Tibial artery (tissue), 4 donors: ENCODE data around the gene CLHC1.
"Not testable (repeated sequence)": the region's sequence is repeated elsewhere in the genome, so short reads cannot be mapped to it uniquely, and the experiment has no call there.

Source experiments
- DNase-seq, 2 donors: peaks; one replicate each; pipeline ENCODE4 v3.0.0-alpha.2; 2019
- H3K27ac ChIP-seq, 2 donors: fragments of 200-600 bp; sonication (generic) in 1 of 2; 1 replicate in 1 of 2; 2 replicates in 1 of 2; pipeline ENCODE4 v1.5.1; 2018 to 2019; ENCODE audit warnings: mild to moderate bottlenecking in 1 of 2
- H3K27me3 ChIP-seq, 2 donors: fragments of 200-600 bp; sonication (generic) in 1 of 2; one replicate each; pipeline versions ENCODE4 v1.5.1 to v1.6.0; 2016 to 2019
- H3K36me3 ChIP-seq, 3 donors: fragments of 200-600 bp; sonication (generic) in 2 of 3; one replicate each; pipeline ENCODE4 v1.5.1; 2016 to 2019; ENCODE audit warnings: mild to moderate bottlenecking in 2 of 3
- H3K4me1 ChIP-seq, 4 donors: fragments of 200-600 bp; sonication (generic) in 2 of 4; 1 replicate in 3 of 4; 2 replicates in 1 of 4; pipeline ENCODE4 v1.5.1; 2016 to 2019
- H3K4me3 ChIP-seq, 2 donors: fragments of 200-600 bp; sonication (generic) in 1 of 2; 1 replicate in 1 of 2; 2 replicates in 1 of 2; pipeline ENCODE4 v1.5.1; 2018 to 2019; ENCODE audit warnings: mild to moderate bottlenecking in 2 of 2
- H3K9me3 ChIP-seq, 3 donors: fragments of 200-600 bp; sonication (generic) in 1 of 3; one replicate each; pipeline ENCODE4 v1.5.1; 2016 to 2019
- CTCF ChIP-seq, 2 experiments: fragments of 200-600 bp in 1 of 2; fragments of 450-650 bp in 1 of 2; IDR thresholded peaks; one replicate each; pipeline ENCODE4 v1.5.1; 2017 to 2019; ENCODE audit warnings: antibody characterized with exemption in 2 of 2, mild to moderate bottlenecking in 1 of 2, moderate library complexity in 1 of 2
- intact Hi-C: fragments of 100-400 bp; cut with DNase I; formaldehyde crosslinking; loops from one replicate; pipeline ENCODE4 v1.15.0; 2023; ENCODE audit warnings: low total_unique reads

Gene CLHC1

DNA sequence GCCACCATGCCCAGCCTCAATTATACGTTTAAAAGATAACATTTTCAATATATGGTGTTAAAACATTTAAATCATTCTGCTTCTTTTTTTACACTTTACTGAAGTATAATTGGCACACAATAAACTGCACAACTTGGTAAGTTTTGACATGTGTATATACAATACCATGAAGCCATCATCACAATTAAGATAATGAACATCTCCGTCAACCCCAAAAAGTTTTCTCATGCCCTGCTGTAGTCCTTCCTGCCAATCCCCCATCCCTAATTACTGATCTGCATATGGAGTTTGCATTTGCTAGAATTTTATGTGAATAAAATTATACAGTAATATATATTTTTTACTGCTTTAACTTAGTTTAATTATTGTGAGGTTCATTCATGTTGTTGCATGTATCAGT, 96.6 kb downstream of the CLHC1 start:
- no peaks in the 10 kb centered on the region for H3K36me3 ChIP-seq
- no peak overlapping the region for H3K4me3 ChIP-seq
- H3K27ac ChIP-seq: no peak overlapping the region
- no peak for DNase-seq
- intact Hi-C loops: no loop called here
- peaks cover 0 to 12% (median 9%) of the 10 kb centered on the region in 4 donors for H3K4me1 ChIP-seq
- H3K9me3 ChIP-seq: no peaks in the 10 kb centered on the region
- TF ChIP-seq CTCF (IDR thresholded peaks at IDR 0.05): no peak
- no peaks in the 10 kb centered on the region for H3K27me3 ChIP-seq

DNA sequence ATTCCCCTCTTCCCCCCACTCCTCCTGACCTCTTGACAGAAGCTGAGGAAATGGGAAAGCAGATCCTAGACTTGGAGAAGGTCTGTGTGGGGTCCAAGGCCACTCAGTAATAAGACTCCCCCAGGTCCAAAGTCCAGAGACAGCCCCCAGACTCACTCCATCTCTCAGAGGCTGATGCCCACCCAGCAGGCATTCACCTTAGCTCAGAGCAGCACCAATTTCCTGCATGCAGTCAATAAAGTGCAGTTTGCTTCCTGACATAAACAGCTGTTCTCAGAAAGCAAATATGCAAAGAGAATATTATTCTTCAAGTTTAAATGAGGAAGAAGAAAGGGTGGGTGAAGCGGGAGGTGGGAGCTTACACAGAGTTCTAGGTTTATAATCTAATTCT, 97.8 kb downstream of the CLHC1 start:
- Histone ChIP-seq H3K27me3 (no peaks in the 10 kb centered on the region), H3K4me1 (peaks cover 0 to 12% (median 9%) of the 10 kb centered on the region in 4 donors), H3K4me3 (peak overlapping the region; percentile 46 to 52), H3K36me3 (no peaks in the 10 kb centered on the region), H3K9me3 (no peaks in the 10 kb centered on the region), H3K27ac (peak overlapping the region; percentile 76 to 80)
- TF ChIP-seq CTCF (IDR thresholded peaks at IDR 0.05): no peak
- no peak for DNase-seq
- intact Hi-C loops: no loop called here

DNA sequence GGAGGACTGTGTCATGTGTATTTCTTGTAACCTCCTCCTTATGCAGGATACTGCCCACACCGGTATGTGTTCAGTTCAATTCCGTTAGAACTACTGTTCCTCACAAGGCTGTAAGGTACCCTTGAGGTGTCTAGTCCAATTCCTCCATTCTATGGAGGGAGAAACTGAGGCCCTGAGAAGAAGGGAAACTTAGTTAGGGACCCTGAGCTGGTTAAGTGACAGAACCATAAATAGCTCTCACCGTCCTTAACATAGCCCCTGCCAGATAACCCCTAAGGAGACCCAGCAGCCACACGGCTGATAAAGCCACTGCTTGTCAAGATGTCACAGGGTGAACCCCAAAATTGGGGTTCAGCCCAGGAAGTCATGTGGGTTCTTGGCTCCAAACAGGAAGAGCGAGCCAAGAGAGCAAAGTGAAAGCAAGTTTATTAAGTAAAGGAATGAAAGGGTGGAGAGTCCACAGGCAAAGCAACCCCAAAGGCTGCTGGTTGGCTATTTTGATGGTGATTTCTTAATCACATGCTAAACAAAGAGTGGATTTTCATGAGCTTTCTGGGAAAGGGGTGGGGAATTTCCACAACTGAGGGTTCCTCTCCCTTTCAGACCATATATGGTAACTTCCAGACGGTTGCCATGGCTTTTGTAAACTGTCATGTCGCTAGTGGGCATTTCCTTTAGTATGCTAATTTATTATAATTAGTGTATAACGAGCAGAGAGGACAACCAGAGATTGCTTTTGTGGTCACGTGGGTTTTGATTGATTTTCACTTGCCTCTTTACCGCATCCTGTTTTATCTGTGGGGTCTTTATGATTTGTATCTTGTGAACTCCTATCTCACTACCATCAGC, 98.4 kb downstream of the CLHC1 start:
- Histone ChIP-seq H3K27ac (peak overlapping the region; percentile 76 to 80), H3K36me3 (no peaks in the 10 kb centered on the region), H3K4me3 (peak overlapping the region; percentile 46 to 52), H3K9me3 (no peaks in the 10 kb centered on the region), H3K4me1 (peaks cover 0 to 12% (median 9%) of the 10 kb centered on the region in 4 donors), H3K27me3 (no peaks in the 10 kb centered on the region)
- DNase-seq: peak; percentile 44 to 71
- no peak for TF ChIP-seq CTCF (IDR thresholded peaks at IDR 0.05)
- intact Hi-C loops: no loop called here

- Histone ChIP-seq H3K27me3 (no peaks in the 10 kb centered on the region), H3K27ac (no peak overlapping the region), H3K9me3 (no peaks in the 10 kb centered on the region), H3K36me3 (no peaks in the 10 kb centered on the region), H3K4me1 (peaks cover 0 to 12% (median 7%) of the 10 kb centered on the region in 4 donors), H3K4me3 (no peak overlapping the region)
- intact Hi-C loops: no loop called here
- no peak for DNase-seq
- no peak for TF ChIP-seq CTCF (IDR thresholded peaks at IDR 0.05)
These were observed 101.2 kb downstream of the CLHC1 start for GRCh38 chr2:55130849-55131248.

DNA sequence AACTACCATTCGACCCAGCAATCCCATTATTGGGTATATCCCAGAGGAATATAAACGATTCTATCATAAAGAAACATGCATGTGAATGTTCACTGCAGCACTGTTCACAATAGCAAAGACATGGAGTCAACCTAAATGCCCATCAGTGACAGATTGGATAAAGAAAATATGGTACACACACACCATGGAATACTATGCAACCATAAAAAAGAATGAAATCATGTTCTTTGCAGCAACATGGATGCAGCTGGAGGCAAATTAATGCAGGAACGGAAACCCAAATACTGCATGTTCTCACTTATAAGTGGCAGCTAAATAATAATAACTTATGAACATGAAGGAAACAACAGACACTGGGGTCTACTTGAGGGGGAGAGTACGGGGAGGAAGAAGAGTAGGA, 105.5 kb downstream of the CLHC1 start:
- intact Hi-C loops, DNase-seq, H3K4me3 ChIP-seq, H3K36me3 ChIP-seq, H3K27ac ChIP-seq, H3K9me3 ChIP-seq, H3K27me3 ChIP-seq: not testable (repeated sequence)
- peaks cover 0 to 13% (median 6%) of the 10 kb centered on the region in 4 donors for H3K4me1 ChIP-seq
